ENCODE measurements around the gene FANCB.

Gene FANCB

DNA sequence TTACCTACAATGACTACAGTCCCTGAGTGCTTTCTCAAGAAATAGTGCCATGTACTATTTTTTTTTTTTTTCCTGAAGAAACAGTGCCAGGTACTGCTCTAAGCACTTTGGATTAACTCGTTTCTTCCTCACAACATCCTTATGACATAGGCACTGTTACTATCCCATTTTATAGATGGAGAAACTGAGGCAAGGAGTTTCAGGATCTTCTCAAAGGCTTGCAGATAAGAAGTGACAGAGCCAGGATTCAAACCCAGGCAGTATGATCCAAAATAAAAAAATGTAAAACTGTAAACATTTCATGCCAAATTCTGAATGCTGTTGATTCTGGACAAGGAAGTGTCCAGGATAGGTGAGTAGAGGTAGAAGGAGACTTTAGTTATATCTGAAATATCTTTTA, 1.1 kb downstream of the FANCB start:
- no peaks in the 10 kb centered on the region for H3K9me3 ChIP-seq (replicated peaks; ENCODE audit: insufficient read depth, low read length)
- no peaks in the 10 kb centered on the region for H3K4me1 ChIP-seq (ENCODE audit: low read length)
- H3F3A ChIP-seq (ENCODE audit: insufficient read depth, low read length), result no peaks in the 10 kb centered on the region
- H4K20me1 ChIP-seq (ENCODE audit: insufficient read depth, low read length), result no peaks in the 10 kb centered on the region
- no peaks in the 10 kb centered on the region for H3K36me3 ChIP-seq (replicated peaks; ENCODE audit: insufficient read depth, low read length)
- no peaks in the 10 kb centered on the region for H3K27me3 ChIP-seq (replicated peaks; ENCODE audit: insufficient read depth, low read length)
- H2AFZ ChIP-seq (ENCODE audit: low read length), result no peak overlapping the region
- no peak for TF ChIP-seq EZH2phosphoT487 (IDR thresholded peaks at IDR 0.05; ENCODE audit: low read length)
- no peak for TF ChIP-seq EZH2 (optimal IDR thresholded peaks at IDR 0.05; ENCODE audit: low read depth, low read length)
- TF ChIP-seq, protein P1, sequence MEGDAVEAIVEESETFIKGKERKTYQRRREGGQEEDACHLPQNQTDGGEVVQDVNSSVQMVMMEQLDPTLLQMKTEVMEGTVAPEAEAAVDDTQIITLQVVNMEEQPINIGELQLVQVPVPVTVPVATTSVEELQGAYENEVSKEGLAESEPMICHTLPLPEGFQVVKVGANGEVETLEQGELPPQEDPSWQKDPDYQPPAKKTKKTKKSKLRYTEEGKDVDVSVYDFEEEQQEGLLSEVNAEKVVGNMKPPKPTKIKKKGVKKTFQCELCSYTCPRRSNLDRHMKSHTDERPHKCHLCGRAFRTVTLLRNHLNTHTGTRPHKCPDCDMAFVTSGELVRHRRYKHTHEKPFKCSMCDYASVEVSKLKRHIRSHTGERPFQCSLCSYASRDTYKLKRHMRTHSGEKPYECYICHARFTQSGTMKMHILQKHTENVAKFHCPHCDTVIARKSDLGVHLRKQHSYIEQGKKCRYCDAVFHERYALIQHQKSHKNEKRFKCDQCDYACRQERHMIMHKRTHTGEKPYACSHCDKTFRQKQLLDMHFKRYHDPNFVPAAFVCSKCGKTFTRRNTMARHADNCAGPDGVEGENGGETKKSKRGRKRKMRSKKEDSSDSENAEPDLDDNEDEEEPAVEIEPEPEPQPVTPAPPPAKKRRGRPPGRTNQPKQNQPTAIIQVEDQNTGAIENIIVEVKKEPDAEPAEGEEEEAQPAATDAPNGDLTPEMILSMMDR (IDR thresholded peaks at IDR 0.05; ENCODE audit: low read length), result no peak
- H3K9ac ChIP-seq (ENCODE audit: low read length), result no peak overlapping the region
- DNase-seq, result no peak
- H3K27ac ChIP-seq (ENCODE audit: low read length), result no peak overlapping the region
- H3K4me2 ChIP-seq (ENCODE audit: low read depth, low read length), result peak overlapping the region; percentile 50
- H3K79me2 ChIP-seq (ENCODE audit: low read length), result peaks cover 53% of the 10 kb centered on the region
- H3K4me3 ChIP-seq (ENCODE audit: low read length), result peak overlapping the region; percentile 41; the same call in 1 of the 2 replicates
- no peaks in the 10 kb centered on the region for H3K9me2 ChIP-seq (replicated peaks; ENCODE audit: insufficient read depth, low read length)

DNA sequence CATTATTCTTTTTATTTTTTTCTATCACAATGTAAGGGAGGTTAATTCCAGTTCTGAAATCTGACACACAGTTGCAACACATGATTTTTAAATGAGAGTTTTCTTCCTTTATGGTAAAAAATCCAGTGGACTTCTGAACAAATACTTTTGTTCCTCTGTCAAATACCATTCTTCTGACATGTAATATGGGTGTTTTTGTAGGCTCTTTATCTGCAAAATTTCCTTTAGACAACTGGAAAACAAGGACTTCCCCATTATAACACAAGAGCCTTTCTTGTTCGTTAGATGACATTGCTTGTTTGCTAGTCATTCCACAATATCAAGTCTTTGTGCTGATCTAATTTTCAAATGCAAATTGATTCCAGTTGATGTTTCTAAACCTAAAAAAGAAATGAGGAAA, 7.7 kb downstream of the FANCB start:
- no peak overlapping the region for H2AFZ ChIP-seq (ENCODE audit: low read length)
- no peak overlapping the region for H3K4me2 ChIP-seq (ENCODE audit: low read depth, low read length)
- no peaks in the 10 kb centered on the region for H3K36me3 ChIP-seq (replicated peaks; ENCODE audit: insufficient read depth, low read length)
- no peaks in the 10 kb centered on the region for H4K20me1 ChIP-seq (ENCODE audit: insufficient read depth, low read length)
- TF ChIP-seq EZH2phosphoT487 (IDR thresholded peaks at IDR 0.05; ENCODE audit: low read length), result no peak
- H3K9me3 ChIP-seq (replicated peaks; ENCODE audit: insufficient read depth, low read length), result no peaks in the 10 kb centered on the region
- no peak overlapping the region for H3K9ac ChIP-seq (ENCODE audit: low read length)
- H3K27ac ChIP-seq (ENCODE audit: low read length), result no peak overlapping the region
- H3K79me2 ChIP-seq (ENCODE audit: low read length), result peaks cover 27% of the 10 kb centered on the region
- H3F3A ChIP-seq (ENCODE audit: insufficient read depth, low read length), result no peaks in the 10 kb centered on the region
- H3K4me3 ChIP-seq (ENCODE audit: low read length), result no peak overlapping the region
- DNase-seq, result no peak
- no peaks in the 10 kb centered on the region for H3K4me1 ChIP-seq (ENCODE audit: low read length)
- H3K27me3 ChIP-seq (replicated peaks; ENCODE audit: insufficient read depth, low read length), result no peaks in the 10 kb centered on the region
- H3K9me2 ChIP-seq (replicated peaks; ENCODE audit: insufficient read depth, low read length), result no peaks in the 10 kb centered on the region

DNA sequence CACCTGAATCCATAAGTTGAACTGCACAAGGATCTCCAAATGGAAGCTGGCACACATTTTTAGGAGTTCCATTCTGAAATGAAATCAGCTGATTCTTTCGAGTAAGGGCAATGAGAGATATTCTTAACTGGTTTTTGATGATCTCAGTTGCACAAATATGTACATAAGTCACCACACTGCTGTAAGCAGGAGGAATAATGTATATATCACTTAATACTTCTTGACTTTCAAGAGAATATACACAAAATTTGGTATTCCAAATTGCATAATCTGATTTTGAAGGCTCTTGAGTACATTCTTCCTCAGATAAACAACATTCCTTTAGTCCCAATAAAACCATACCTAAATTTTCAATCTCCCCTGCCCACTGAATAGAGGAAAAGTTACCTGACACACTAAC, 8.2 kb downstream of the FANCB start:
- no peak overlapping the region for H2AFZ ChIP-seq (ENCODE audit: low read length)
- H3F3A ChIP-seq (ENCODE audit: insufficient read depth, low read length), result no peaks in the 10 kb centered on the region
- H3K9me3 ChIP-seq (replicated peaks; ENCODE audit: insufficient read depth, low read length), result no peaks in the 10 kb centered on the region
- H3K9me2 ChIP-seq (replicated peaks; ENCODE audit: insufficient read depth, low read length), result no peaks in the 10 kb centered on the region
- H3K79me2 ChIP-seq (ENCODE audit: low read length), result peaks cover 25% of the 10 kb centered on the region
- H3K4me3 ChIP-seq (ENCODE audit: low read length), result no peak overlapping the region
- H3K36me3 ChIP-seq (replicated peaks; ENCODE audit: insufficient read depth, low read length), result no peaks in the 10 kb centered on the region
- H3K27me3 ChIP-seq (replicated peaks; ENCODE audit: insufficient read depth, low read length), result no peaks in the 10 kb centered on the region
- H3K4me2 ChIP-seq (ENCODE audit: low read depth, low read length), result no peak overlapping the region
- no peak overlapping the region for H3K27ac ChIP-seq (ENCODE audit: low read length)
- H3K9ac ChIP-seq (ENCODE audit: low read length), result no peak overlapping the region
- H4K20me1 ChIP-seq (ENCODE audit: insufficient read depth, low read length), result no peaks in the 10 kb centered on the region
- TF ChIP-seq EZH2 (optimal IDR thresholded peaks at IDR 0.05; ENCODE audit: low read depth, low read length), result no peak
- no peak for TF ChIP-seq EZH2phosphoT487 (IDR thresholded peaks at IDR 0.05; ENCODE audit: low read length)
- TF ChIP-seq, protein P1 (IDR thresholded peaks at IDR 0.05; ENCODE audit: low read length), result no peak
- no peaks in the 10 kb centered on the region for H3K4me1 ChIP-seq (ENCODE audit: low read length)
- no peak for DNase-seq

DNA sequence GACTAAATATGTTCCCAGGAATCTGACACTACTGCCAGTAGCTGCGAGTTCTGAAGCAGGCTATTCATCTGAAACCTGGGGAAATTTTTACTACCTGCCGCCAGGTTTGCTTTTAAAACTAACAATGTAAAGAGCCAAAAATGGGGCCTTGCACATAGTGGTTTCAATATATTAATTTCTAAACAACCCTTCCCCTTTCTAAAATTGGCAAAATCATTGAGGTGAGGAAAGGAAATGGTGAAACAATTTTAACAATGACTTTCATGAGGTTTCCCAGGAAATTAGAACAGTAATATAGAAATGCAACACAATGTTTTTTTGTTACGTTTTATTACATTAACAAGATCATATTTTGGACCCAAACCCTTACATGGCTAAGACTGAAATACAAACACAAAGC, 21.3 kb downstream of the FANCB start:
- no peaks in the 10 kb centered on the region for H4K20me1 ChIP-seq (ENCODE audit: insufficient read depth, low read length)
- H3K9me2 ChIP-seq (replicated peaks; ENCODE audit: insufficient read depth, low read length), result no peaks in the 10 kb centered on the region
- H3K27ac ChIP-seq (ENCODE audit: low read length), result no peak overlapping the region
- no peaks in the 10 kb centered on the region for H3K79me2 ChIP-seq (ENCODE audit: low read length)
- DNase-seq, result no peak
- no peaks in the 10 kb centered on the region for H3K27me3 ChIP-seq (replicated peaks; ENCODE audit: insufficient read depth, low read length)
- no peak overlapping the region for H3K9ac ChIP-seq (ENCODE audit: low read length)
- no peak overlapping the region for H2AFZ ChIP-seq (ENCODE audit: low read length)
- TF ChIP-seq EZH2phosphoT487 (IDR thresholded peaks at IDR 0.05; ENCODE audit: low read length), result no peak
- TF ChIP-seq, protein P1 (IDR thresholded peaks at IDR 0.05; ENCODE audit: low read length), result no peak
- no peak for TF ChIP-seq EZH2 (optimal IDR thresholded peaks at IDR 0.05; ENCODE audit: low read depth, low read length)
- H3K4me1 ChIP-seq (ENCODE audit: low read length), result no peaks in the 10 kb centered on the region
- H3K9me3 ChIP-seq (replicated peaks; ENCODE audit: insufficient read depth, low read length), result no peaks in the 10 kb centered on the region
- H3K4me3 ChIP-seq (ENCODE audit: low read length), result no peak overlapping the region
- H3K36me3 ChIP-seq (replicated peaks; ENCODE audit: insufficient read depth, low read length), result no peaks in the 10 kb centered on the region
- no peaks in the 10 kb centered on the region for H3F3A ChIP-seq (ENCODE audit: insufficient read depth, low read length)
- H3K4me2 ChIP-seq (ENCODE audit: low read depth, low read length), result no peak overlapping the region

All from MM.1S (cell line).